Activated T-helper 9 cell treated with anti-CD3 and anti-CD28 coated beads, Interleukin-2, amount 50 U/mL, for 16 hours (primary cell): ENCODE results near the gene TMEM229B.
"Not testable (repeated sequence)": the region's sequence is repeated elsewhere in the genome, so short reads cannot be mapped to it uniquely, and the experiment has no call there.

Experiments
- DNase-seq: peaks from one replicate; pipeline ENCODE4 v3.0.0-alpha.2; 2020; ENCODE audit warnings: low read depth

TMEM229B gene

DNA sequence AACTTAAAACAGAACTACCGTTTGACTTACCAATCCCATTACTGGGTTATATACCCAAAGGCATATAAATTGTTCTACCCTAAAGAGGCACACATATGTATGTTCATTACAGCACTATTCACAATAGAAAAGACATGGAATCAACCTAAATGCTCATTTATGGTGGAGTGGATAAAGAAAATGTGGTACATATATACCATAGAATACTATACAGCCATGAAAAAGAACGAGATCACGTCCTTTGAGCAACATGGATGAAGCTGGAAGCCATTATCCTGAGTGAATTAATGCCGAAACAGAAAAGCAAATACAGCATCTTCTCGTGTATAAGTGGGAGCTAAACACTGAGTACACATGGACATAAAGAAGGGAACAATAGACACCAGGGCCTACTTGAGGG lies 31.8 kb downstream of the TMEM229B start:
- no peak for DNase-seq

DNA sequence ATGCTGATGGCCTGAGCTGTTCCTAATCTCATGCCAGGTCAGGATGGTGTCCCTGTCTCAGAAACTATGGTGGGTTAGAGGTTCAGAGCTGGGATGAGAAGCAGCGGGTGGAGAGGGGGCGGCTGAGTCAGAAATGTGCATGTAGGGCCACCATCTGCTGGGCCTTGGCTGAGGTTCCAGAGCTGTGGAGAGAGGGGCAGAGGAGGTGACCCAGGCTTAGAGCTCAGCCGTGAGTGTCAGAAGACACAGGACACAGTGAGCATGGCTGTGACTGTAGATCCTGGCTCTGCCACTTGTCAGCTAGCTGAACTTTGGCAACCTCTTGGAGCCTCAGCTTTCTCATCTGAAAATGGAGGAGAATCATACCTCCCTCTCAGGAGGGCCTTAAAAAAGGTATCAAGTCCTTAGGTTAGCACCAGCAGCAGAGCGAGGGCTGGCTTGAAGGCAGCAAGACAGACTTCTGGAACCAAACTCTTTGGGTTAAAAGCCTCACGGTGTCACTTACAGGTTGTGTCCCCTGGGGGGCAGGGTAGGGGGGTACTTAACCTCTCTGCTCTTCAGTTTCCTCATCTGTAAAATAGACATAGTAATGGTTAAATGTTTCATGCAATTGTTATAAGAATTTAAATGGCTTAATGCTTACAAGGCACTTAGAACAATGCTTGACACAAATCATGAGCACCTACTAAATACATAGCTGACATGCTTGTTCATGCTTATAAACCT lies 34.8 kb downstream of the TMEM229B start:
- no peak for DNase-seq

DNA sequence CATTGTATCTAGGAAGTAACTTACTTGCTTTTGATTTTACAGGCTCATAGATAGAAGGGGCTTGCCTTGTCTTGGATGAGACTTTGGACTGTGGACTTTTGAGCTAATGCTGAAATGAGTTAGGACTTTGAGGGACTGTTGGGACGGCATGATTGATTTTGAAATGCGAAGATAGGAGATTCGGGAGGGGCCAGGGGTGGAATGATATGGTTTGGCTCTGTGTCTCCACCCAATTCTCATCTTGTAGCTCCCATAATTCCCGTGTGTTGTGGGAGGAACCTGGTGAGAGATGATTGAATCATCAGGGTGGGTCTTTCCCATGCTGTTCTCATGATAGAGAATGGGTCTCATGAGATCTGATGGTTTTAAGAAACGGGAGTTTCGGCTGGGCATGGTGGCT lies 36.9 kb downstream of the TMEM229B start:
- DNase-seq: not testable (repeated sequence)

DNA sequence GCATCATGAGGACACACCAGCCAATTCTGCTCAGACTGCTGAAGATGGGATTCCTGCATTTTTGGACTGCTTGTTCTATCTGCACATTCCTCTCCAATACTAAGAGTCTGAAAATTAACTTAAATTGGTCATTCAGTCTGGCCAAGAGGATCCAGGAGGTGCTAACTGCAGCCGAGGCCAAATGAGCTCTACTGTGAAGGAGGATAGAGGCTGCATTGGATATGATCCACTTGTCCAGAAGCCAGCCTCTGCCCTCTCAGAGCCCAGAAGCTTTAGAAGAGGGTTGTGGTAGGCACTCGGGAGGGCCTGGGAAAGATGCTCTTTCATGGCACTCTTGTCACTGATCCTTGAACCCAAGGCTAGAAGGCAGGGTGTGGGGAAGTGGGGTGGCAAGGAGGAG lies 39.4 kb downstream of the TMEM229B start:
- DNase-seq: no peak

- no peak for DNase-seq
Observed at GRCh38 chr14:67447033-67447381, 41.5 kb downstream of the TMEM229B start.

GRCh38 chr14:67446371-67447032 lies 42.0 kb downstream of the TMEM229B start:
- no peak for DNase-seq

- no peak for DNase-seq
Observed at GRCh38 chr14:67444395-67444794, 44.1 kb downstream of the TMEM229B start.

DNA sequence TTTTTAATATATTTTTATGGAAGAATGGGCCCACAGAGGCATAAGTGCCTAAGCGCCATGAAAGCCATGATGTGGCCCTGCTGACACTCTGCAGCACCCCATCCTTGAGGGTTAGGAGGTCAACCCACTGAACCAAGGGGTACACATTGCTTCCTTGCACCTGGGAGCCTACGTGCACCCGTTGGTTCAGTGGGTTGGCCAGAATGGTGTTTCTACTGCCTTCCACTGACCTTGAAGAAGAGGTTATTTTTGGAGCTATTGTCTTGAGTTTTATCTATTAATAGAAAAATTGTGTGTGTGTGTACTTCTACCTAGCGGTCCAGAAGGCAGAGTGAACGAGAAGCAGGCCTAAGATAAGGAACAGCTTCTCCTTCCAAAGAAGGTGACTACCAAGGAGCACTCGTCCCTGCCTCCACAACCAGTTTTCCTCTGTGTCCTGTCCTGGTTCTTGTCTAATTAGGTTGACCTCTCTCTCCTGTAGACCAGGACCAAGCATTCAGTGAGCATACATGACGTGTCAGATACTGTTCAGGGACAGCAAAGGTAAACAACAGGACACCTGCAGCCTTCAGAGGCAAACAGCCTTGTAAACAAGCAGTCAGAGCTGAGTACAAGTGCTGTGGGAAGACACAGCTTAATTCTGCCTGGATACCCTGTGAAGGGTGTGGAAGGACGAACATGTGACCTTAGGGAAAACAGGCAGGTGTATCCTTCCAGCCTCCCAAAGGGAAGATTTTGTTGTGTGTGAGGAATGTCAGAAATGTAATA lies 46.2 kb downstream of the TMEM229B start:
- DNase-seq: no peak

DNA sequence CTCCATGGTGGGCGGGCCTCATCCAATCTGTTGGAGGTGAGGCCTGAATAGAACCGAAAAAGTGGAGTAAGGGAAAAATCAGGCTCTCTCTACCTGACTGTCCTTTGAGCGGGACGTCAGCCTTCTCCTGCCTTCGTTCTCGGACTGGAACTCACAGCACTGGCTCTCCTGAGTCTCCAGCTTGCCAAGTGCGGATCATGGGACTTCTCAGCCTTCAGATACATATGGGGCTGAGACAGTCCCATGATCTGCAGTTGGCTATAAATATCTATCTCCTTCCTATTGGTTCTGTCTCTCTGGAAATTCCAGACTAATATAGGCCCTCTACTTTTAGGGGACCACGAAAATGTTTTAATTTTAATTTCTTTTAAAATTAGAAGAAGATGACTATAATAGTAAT lies 46.8 kb downstream of the TMEM229B start:
- no peak for DNase-seq

- DNase-seq: no peak
Observed at GRCh38 chr14:67441256-67441655, 47.3 kb downstream of the TMEM229B start.

- no peak for DNase-seq
Observed at GRCh38 chr14:67440513-67440912, 48.0 kb downstream of the TMEM229B start.

GRCh38 chr14:67438969-67439368 lies 49.6 kb downstream of the TMEM229B start:
- no peak for DNase-seq

- DNase-seq: no peak
Observed at GRCh38 chr14:67436006-67436866, 52.3 kb downstream of the TMEM229B start.

DNA sequence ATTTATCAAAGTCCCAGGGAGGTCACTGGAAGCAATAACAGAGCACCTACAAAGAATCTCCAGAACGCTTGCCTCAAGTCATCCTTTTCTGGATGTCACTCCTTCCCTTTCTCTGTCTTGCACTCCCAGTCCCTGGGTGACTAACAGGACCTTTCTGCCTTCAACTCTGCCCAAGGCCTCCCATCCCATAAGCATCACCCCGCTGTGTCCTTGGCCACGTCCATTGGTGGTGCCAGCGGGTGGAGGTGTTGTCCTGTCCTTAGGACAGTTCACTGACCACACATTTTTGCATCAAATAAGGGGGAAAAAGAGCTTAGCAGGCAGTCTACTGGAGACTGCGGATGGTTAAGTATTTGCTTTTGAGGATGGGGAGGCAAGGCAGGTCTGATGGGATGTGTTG lies 52.9 kb downstream of the TMEM229B start:
- DNase-seq: no peak

DNA sequence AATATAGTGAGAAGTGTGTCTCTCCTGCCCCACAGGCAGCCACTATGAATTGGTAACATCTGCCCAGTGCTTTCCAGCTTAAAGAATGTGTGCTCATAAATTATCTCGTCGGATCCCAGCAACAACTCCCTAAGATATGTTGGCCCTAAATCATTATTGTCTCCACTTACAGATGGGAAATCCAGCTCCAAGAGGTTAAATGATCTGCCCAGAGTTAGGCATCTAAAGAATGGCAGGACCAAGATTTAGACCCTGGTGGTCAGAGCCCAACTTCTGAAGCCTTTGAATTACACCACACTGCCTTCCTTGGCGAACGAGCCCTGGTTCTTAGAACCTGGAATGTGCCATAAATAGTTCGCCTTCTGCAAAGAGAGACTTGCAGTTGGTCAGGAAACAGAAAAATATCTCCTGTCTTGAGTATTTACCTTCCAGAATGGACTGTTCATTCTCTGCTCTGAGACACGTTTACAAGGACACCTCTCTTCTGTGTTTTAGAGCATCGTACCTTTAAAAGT lies 56.4 kb downstream of the TMEM229B start:
- DNase-seq: no peak

GRCh38 chr14:67429510-67430205 lies 58.9 kb downstream of the TMEM229B start:
- no peak for DNase-seq

- DNase-seq: no peak
Observed at GRCh38 chr14:67428501-67429031, 60.0 kb downstream of the TMEM229B start.

DNA sequence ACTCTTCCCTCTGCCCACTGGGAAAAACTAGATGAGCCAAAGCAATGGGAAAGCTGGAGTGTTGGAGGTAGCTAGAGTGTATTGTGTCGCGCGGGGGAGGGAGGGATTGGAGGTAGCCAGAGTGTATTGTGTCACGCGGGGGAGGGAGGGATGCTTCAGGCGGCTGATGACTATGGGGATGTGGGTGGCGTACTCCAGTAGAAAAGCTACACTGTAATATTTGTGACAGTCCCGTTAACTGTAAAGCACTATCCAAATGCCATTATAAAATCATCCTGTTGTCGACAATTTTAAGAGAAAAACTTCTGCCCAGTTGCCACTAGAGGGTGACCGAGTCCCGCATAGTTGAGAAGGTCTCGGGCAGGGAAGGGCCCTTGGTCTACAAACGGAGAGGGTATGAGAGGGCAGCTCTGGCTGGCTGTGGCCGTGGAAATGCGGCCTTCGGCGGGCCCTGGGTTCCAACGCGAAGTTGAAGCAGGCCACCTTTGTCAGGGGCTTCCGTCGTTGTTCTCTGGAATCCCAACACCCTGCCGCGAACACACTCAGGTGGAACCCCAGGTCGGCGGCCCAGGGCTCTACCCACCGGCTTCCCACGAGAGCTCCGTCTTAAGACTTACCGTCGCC lies 61.4 kb downstream of the TMEM229B start:
- DNase-seq: peak; percentile 54

DNA sequence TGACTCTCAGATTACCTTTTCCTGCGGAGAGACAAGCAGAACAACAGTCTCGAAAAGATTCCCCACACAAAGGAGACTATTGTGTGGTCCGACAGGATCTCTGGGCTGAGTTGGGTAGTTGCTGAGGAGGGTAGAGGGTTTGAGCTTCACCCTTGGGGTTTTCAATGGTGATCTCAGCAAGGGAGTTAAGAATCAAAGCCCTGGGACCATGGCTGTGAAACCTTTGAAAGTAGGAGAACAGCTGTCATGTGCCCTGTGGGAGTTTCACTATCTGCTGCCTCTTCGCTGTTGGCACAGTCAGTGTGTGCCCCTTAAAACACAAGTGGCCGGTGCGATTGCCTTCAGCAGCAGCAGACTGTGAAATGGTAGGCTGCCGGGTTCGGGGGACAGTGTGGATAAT lies 62.4 kb downstream of the TMEM229B start:
- DNase-seq: no peak

DNA sequence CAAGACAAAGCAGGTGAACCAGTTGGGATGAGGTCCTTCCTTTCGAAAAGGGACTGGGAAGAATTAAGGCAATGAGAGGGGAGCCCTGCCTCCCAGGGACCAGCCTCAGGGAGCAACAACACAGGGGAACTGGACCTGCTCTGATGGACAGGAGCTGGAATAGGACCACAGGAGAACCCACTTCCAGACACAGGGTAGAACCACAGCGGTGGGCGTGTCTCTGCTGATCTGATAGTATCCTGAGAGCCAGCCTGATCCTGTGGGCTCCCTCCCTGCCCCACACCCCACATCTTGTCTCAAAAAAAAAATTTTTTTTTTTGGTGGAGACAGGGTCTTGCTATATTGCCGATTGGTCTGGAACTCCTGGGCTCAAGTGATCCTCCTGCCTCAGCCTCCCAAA lies 62.9 kb downstream of the TMEM229B start:
- DNase-seq: no peak

DNA sequence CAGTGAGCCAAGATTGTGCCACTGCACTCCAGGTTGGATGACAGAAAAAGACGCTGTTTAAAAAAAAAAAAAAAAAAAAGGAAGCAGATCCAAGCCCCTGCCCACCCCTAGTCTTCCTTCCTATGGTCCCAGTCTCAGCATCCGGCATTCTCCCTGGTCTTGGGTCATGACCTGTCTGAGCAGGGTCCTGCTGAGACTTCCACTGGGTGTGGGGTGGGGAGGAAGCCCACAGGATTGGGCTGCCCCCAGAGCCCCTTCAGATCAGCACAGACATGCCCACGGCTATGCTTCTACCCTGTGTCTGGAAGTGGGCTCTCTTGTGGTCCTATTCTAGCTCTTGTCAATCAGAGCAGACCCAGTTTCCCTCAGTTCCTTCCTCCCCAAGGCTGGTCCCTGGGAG lies 64.0 kb downstream of the TMEM229B start:
- no peak for DNase-seq
